Esophagus mucosa (tissue), 1 donor: ENCODE data around the gene PNPLA2. TPM values are rescaled to one million over a fixed set of nuclear protein-coding genes. Genes with fewer than 3 reads are reported as not detected.

Experiments used
- ATAC-seq: fragments of 200-7000 bp; cut with Tn5 transposase; one replicate; pipeline ENCODE4 v1.9.1; 2020
- total RNA-seq: library from RNA; stranded (reverse); gene quantifications from one replicate; pipeline ENCODE4 v1.2.4, GENCODE V29; 2023
- donor health status: DM: yes; HTN: yes; CAD: no.

The PNPLA2 gene
- 24.5 TPM for total RNA-seq

GRCh38 chr11:818396-819128 is at the start of gene PNPLA2:
TSS of gene PNPLA2 (plus strand) at chr11:818914. CDS start at chr11:819719, 805 bp downstream.
- ATAC-seq = peak; percentile 39

- ATAC-seq = no peak
These were observed 48.6 kb upstream of the PNPLA2 start for GRCh38 chr11:769887-770641.

- no peak for ATAC-seq
These were observed 47.8 kb upstream of the PNPLA2 start for GRCh38 chr11:770642-771616.

GRCh38 chr11:771617-772204 is 47.0 kb upstream of the PNPLA2 start:
- ATAC-seq = no peak

- no peak for ATAC-seq
These were observed 46.0 kb upstream of the PNPLA2 start for GRCh38 chr11:772429-773390.

GRCh38 chr11:773425-773824 is 45.3 kb upstream of the PNPLA2 start:
- ATAC-seq = no peak

GRCh38 chr11:773830-774229 is 44.9 kb upstream of the PNPLA2 start:
- ATAC-seq = no peak

GRCh38 chr11:774873-775592 is 43.7 kb upstream of the PNPLA2 start:
- peak; percentile 44 for ATAC-seq

- no peak for ATAC-seq
These were observed 42.5 kb upstream of the PNPLA2 start for GRCh38 chr11:776263-776560.

GRCh38 chr11:776561-777287 is 42.0 kb upstream of the PNPLA2 start:
- ATAC-seq = peak; percentile 11

GRCh38 chr11:777288-778255 is 41.1 kb upstream of the PNPLA2 start, which contains the start of gene GATD1:
TSS of gene GATD1 (minus strand) at chr11:777487. CDS start at chr11:777462, 25 bp downstream.
- ATAC-seq = peak; percentile 84

GRCh38 chr11:778976-779954 is 39.4 kb upstream of the PNPLA2 start:
- ATAC-seq = no peak

GRCh38 chr11:779955-780532 is 38.7 kb upstream of the PNPLA2 start:
- no peak for ATAC-seq

GRCh38 chr11:782264-783174 is 36.2 kb upstream of the PNPLA2 start:
- peak; percentile 63 for ATAC-seq

GRCh38 chr11:783581-784015 is 35.1 kb upstream of the PNPLA2 start:
- peak; percentile 78 for ATAC-seq
